GM23248 (cell line): ENCODE results near the gene CA5A.
"Not testable (repeated sequence)": the region's sequence is repeated elsewhere in the genome, so short reads cannot be mapped to it uniquely, and the experiment has no call there.

Experiments used
- EZH2 ChIP-seq: fragments of 200-600 bp; sonication (generic); IDR thresholded peaks from 2 replicates; pipeline ENCODE4 v1.6.1; 2018; ENCODE audit warnings: antibody characterized with exemption, mild to moderate bottlenecking; ENCODE audit not compliant: insufficient read depth, poor library complexity, severe bottlenecking
- EZH2phosphoT487 ChIP-seq: fragments of 200-600 bp; sonication (generic); IDR thresholded peaks from 2 replicates; pipeline ENCODE4 v1.6.1; 2018; ENCODE audit warnings: antibody characterized with exemption, moderate library complexity, mild to moderate bottlenecking, low read depth; ENCODE audit not compliant: insufficient read depth

DNA sequence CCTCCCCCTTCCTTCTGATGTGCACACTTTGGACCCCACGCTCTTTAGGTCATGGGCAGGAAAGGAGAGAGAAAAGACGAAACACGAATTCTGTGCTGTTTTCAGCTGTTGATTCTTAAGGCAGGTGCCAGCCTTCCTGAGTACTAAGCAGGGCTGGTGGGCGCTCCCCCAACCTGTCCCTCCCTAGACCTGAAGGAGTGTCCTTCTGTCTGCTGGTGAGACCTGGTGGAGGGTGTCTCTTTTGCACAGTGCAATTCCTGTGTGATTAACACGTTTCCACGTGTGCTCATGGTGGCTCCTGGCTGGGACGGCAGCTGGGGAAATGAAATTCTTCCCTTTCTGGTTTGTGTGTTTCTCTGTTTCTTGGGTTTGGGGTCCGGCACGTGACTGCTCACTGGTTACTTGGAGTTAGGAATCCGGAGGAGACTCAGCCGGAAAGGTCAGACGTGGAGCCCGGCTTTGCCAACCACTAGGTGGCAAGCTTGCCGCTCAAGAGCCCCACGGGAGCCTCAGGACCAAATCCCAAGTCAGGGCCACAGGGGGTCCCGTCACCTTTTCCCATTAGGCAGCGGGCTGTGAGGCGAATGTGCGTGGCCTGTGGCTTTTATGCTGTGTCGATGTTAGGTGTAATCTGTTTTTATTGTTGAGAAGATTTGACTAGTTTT lies 46.9 kb upstream of the CA5A start:
- not testable (repeated sequence) for TF ChIP-seq EZH2phosphoT487, EZH2
